GOT3 (cell line): ENCODE results near the gene KSR2.
"Not testable (repeated sequence)": the region's sequence is repeated elsewhere in the genome, so short reads cannot be mapped to it uniquely, and the experiment has no call there.

Source experiments
- DNase-seq: peaks from one replicate; lab custom pipeline; 2025; ENCODE audit warnings: mixed read lengths; lab: John Stamatoyannopoulos, UW

The KSR2 gene

GRCh38 chr12:117857632-117858612 lies 110.9 kb downstream of the KSR2 start:
- DNase-seq: no peak

- not testable (repeated sequence) for DNase-seq
These were observed 111.7 kb downstream of the KSR2 start for GRCh38 chr12:117857139-117857538.

- DNase-seq: no peak
These were observed 113.6 kb downstream of the KSR2 start for GRCh38 chr12:117855165-117855564.

GRCh38 chr12:117854339-117855012 lies 114.3 kb downstream of the KSR2 start:
- DNase-seq: no peak

- no peak for DNase-seq
These were observed 115.2 kb downstream of the KSR2 start for GRCh38 chr12:117853600-117853999.

GRCh38 chr12:117850048-117850447 lies 118.7 kb downstream of the KSR2 start:
- DNase-seq: no peak

GRCh38 chr12:117847371-117847770 lies 121.4 kb downstream of the KSR2 start:
- no peak for DNase-seq

GRCh38 chr12:117845271-117845904 lies 123.4 kb downstream of the KSR2 start:
- DNase-seq: no peak

- no peak for DNase-seq
These were observed 124.5 kb downstream of the KSR2 start for GRCh38 chr12:117844114-117844830.

GRCh38 chr12:117842630-117843029 lies 126.2 kb downstream of the KSR2 start:
- no peak for DNase-seq

GRCh38 chr12:117842220-117842619 lies 126.6 kb downstream of the KSR2 start:
- DNase-seq: no peak

GRCh38 chr12:117837737-117838050 lies 131.1 kb downstream of the KSR2 start:
- DNase-seq: no peak

GRCh38 chr12:117836999-117837736 lies 131.6 kb downstream of the KSR2 start:
- peak; percentile 46 for DNase-seq

- no peak for DNase-seq
These were observed 132.3 kb downstream of the KSR2 start for GRCh38 chr12:117836476-117836875.

- DNase-seq: no peak
These were observed 133.6 kb downstream of the KSR2 start for GRCh38 chr12:117835156-117835555.

GRCh38 chr12:117832459-117833457 lies 136.0 kb downstream of the KSR2 start:
- DNase-seq: no peak

- no peak for DNase-seq
These were observed 138.3 kb downstream of the KSR2 start for GRCh38 chr12:117830471-117830870.

- no peak for DNase-seq
These were observed 139.7 kb downstream of the KSR2 start for GRCh38 chr12:117829108-117829507.

GRCh38 chr12:117827660-117828059 lies 141.1 kb downstream of the KSR2 start:
- no peak for DNase-seq

- no peak for DNase-seq
These were observed 143.0 kb downstream of the KSR2 start for GRCh38 chr12:117825827-117826226.
